Measurements from ENCODE around the gene CDHR1.
A peak's percentile ranks its signal among the peaks of the same experiment; 100 is the strongest.

Gene CDHR1

GRCh38 chr10:84202349-84202748 lies 8.0 kb downstream of the CDHR1 start:
- no peak for DNase-seq

DNA sequence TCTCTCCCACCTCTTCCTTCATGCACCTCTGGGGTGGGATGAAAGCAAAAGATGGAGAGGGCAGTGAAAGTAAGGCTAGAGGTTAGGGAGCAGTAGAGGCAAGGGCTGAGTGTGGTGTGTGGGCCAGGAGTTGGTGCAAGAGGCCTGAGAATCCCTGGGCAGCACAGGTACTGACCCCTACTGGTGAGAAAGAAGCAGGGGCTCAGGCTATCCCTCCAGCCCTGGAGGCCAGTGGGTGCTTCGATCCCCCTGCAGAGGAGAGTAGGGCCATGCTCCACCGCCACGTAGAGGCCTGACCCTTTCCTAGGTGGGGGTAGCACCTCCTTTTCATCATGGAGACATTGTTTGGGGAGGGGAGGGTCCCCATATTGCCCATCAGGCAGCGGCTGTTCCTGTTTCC lies 9.8 kb downstream of the CDHR1 start:
- peak; percentile 83 for DNase-seq

DNA sequence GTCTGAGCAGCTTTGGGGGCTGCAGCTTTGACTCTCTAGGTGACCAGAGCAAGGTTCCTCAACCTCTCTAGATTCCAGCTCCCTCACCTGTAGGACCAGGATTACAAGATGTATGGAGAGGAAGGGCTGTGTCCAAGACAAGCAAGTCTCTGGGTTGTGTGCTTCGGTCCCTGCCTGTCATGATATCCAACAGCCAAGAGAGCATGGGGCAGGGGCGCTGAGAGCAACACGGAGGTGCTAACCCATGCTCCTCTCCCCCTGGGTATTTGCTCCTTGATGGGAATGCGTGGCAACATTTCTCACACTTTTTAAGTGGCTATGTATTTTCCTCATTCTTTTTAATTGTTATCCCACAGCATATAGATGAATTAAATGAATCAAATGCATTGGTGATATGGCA lies 10.3 kb downstream of the CDHR1 start:
- no peak for DNase-seq

- peak; percentile 75 for DNase-seq
Measured at GRCh38 chr10:84205049-84205852, 10.9 kb downstream of the CDHR1 start.

DNA sequence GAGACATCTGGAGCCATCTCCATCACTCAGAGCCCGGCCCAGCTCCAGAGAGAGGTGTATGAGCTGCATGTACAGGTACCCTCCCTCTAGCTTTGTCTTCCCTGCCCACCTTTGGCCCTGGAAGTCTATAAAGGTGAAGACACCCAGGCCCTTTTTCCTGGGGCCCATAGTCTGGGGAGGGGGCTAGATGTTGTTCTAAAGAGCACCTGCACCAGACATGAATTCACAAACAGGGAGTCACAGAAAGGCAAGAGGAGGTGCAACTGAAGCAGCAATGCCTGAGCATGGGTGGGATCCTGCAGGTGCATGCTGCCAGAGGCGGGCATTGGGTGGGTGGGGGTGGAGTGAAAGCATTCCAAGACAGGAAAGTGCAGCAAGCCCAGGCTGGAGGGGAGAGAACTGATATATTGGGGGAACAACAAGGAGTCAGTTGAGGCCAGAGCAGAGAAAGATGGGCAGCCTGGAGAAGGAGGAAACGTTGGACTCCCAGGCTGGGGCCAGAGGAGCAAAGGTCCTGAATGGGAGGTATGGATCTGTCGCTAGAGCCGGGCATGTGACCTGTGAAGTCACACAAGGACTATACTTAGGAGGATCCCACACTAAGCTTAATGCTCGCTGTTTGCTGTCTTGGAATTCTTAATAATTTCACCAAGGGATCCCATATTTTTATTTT lies 11.7 kb downstream of the CDHR1 start:
- DNase-seq, result no peak

DNA sequence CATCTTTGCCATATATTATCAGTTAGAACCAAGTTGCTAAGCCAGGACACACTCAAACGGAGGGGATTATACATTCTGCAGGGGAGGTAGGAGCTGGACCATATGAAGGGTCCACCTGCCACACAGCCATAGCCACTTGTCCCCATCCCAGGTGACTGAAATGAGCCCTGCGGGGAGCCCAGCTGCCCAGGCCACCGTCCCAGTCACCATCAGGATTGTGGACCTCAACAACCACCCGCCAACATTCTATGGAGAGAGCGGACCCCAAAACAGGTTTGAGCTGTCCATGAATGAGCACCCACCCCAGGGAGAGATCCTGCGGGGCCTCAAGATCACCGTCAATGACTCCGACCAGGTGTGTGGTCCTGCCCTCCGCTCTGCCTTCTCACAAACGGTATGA lies 13.7 kb downstream of the CDHR1 start:
- DNase-seq, result no peak

- DNase-seq, result no peak
Measured at GRCh38 chr10:84211566-84211965, 17.2 kb downstream of the CDHR1 start.

GRCh38 chr10:84212014-84212413 lies 17.7 kb downstream of the CDHR1 start:
- DNase-seq, result no peak

- no peak for DNase-seq
Measured at GRCh38 chr10:84213076-84213475, 18.7 kb downstream of the CDHR1 start.

DNA sequence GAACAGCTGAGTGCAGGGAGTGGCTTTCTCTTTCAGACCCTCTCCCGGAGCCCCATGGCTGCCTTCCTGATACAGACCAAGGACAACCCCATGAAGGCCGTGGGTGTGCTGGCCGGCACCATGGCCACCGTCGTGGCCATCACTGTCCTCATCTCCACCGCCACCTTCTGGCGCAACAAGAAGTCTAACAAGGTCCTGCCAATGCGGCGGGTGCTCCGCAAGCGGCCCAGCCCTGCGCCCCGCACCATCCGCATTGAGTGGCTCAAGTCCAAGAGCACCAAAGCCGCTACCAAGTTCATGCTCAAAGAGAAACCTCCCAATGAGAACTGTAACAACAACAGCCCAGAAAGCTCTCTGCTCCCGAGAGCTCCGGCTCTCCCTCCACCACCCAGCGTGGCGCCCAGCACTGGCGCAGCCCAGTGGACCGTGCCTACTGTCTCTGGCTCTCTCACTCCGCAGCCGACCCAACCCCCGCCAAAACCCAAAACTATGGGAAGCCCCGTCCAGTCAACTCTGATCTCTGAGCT lies 19.8 kb downstream of the CDHR1 start:
- no peak for DNase-seq

- no peak for DNase-seq
Measured at GRCh38 chr10:84214612-84215235, 20.4 kb downstream of the CDHR1 start.

DNA sequence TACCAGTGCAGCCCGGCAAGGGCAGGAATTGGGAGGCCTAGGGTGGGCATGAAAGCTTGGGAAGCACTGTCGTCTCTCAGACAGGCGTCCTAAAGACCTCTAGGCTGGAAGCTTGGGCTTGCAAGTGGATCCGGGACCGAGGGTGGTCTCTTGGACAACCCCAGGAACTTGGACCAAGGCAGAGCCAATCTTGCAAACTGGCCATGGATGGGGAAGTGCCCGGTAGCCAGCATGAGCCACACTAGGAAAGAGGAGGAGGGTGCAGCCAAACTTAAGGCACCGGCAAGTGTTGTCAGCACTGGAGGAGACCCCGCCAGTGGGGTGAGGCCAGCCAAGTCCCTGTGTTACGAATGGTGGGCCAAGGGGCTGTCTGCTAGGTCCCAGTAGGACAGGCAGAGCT lies 22.5 kb downstream of the CDHR1 start:
- no peak for DNase-seq

DNA sequence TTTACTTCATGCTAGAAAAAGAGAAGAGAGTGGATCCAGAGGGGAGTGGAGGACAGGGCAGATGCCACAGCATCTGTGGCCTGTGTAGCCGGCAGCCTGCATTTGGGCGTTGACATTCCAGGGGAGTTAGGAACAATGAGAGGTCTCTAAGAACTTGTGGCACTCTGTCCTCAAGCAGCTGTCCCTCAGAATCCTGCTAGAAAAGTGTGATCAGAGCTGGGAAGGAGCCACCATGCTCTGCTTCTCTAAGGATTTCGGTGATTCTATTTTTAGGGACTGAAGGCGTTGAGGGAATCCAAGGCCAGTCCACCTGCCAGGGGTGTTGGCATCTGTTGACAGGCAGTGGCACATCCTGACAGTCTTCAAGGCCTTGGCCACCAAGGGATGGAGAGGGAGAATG lies 23.4 kb downstream of the CDHR1 start:
- no peak for DNase-seq

DNA sequence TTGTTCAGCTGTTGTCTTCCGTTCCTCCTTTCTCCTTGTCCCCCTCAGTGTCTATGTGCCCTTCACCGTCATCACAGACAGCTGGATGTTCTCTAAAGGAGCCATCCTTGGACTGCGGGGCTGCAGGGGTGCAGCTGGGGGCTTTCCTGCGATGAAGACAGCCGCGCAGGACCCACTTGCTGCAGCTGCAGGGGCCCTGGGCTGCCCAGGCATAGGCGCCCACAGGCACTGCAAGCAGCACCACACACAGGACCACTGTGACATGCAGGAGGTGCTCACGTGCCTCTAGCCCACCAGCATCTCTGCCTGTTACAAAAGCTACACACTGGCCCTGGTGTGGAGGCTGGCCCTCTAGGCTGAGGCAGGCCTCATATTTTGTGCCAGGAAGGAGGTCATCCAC lies 27.6 kb downstream of the CDHR1 start:
- DNase-seq, result no peak

DNA sequence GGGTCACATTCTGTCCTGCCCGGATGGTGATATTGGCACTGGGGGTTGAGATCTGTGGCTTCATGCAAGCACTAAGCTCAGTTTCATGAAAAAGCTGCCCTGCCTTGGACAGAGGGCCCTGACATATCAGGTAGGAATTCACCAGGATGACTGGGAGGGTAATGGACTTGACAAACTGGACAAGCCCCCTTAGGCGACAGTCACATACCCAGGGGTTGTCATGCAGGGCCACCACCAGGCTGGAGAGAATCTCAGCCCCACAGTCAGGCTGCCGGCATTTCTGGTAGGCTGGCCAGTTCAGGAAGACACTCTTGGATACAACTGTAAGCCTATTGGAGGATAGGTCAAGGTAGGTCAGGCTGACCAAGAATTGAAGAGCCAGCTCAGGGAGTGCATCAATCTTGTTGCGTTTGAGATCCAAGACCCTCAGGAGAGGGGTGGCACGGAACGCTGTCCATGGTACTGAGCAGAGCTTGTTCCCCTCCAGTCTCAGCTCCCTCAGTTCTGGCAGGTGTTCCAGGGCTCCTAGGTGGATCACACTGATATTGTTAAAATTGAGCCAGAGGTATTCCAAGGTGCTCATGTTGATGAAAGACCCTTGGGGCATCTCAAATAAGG lies 30.2 kb downstream of the CDHR1 start:
- no peak for DNase-seq

DNA sequence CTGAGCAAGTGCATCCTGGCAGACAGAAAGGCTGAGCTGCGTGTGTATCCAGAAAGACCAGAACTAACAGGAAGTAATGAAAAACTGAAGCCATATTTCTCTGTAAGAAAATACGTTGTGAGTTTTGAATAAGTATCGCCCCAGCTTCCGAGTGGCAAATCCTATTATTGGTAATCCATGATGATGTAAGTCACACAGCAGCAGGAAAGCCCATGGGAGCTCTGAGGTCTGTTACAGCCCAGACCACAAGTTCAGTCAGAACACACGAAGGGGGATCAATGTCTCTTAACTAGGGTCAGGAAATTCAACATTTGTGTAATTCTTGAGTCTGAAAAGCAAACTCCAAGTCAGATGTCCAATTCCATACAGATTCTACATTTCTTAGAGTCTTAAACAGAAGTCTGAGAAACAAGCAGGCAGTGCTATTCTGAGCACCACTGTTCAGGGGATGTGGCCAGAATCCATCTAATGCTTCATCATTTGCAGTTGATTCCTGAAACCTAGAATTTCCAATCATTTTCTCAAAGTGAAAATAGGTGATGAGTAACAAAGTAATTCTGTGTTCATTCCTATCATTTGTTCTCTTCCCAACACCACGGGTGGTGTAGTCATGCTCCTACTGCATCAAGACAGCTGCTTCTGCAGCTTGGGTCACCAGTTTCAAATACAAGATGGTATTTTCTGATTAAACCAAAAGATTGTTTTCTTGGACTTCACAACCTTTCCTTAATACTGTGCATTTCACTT lies 31.3 kb downstream of the CDHR1 start, which contains the start of gene LRIT2:
TSS of gene LRIT2 (minus strand) at position 118 of the 747 bp plus-strand sequence. CDS start at position 94, 24 bp downstream.
- DNase-seq, result no peak

GRCh38 chr10:84226616-84227015 lies 32.3 kb downstream of the CDHR1 start:
- DNase-seq, result no peak

DNA sequence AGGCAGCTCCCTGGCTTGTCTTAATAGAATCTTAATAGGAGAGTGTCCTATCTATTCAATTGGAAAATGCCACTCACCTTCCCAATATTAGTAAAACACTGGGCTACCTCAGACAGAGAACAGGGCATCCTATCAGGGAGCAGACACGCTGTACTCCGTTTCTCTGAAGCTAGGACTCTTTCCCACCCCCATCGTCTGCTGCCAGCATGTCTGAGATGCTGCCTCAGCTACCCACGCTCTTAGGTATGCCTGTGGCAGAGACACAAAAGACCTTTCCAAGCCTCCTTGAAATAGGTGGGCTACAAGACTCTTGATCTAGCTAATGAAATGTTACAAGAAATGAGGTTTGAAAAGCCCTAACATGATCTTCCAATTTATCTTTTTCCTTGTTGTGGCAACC lies 33.5 kb downstream of the CDHR1 start:
- DNase-seq, result no peak

- no peak for DNase-seq
Measured at GRCh38 chr10:84230359-84230758, 36.0 kb downstream of the CDHR1 start.

- no peak for DNase-seq
Measured at GRCh38 chr10:84232376-84232775, 38.0 kb downstream of the CDHR1 start.

GRCh38 chr10:84233940-84234339 lies 39.6 kb downstream of the CDHR1 start:
- DNase-seq, result no peak

DNA sequence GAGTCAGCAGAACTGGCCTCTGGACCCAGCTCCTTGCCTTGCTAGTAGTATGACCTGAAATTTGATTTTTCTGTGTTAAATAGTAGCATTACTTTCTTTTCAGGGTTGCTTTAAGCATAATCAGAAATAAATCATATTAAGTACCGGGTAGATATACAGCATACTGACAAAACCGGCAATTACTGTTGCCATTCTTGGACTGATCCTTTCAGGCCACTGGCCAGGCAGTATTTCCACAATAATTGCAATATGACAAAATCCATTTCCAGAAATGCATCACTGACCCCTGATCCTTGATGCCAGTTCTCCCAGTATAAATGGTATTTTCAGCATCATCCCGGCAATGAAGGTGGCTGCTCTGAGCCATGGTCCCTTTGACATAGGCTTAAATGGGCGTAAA lies 40.1 kb downstream of the CDHR1 start:
- no peak for DNase-seq

- no peak for DNase-seq
Measured at GRCh38 chr10:84235096-84235495, 40.8 kb downstream of the CDHR1 start.

All from 8988T (cell line).